ENCODE data around the gene VSTM2B. TPM values are rescaled to one million over a fixed set of nuclear protein-coding genes. Genes with fewer than 3 reads are reported as not detected.

The VSTM2B gene
- total RNA-seq, 1 experiment from 2014 or later: not detected

DNA sequence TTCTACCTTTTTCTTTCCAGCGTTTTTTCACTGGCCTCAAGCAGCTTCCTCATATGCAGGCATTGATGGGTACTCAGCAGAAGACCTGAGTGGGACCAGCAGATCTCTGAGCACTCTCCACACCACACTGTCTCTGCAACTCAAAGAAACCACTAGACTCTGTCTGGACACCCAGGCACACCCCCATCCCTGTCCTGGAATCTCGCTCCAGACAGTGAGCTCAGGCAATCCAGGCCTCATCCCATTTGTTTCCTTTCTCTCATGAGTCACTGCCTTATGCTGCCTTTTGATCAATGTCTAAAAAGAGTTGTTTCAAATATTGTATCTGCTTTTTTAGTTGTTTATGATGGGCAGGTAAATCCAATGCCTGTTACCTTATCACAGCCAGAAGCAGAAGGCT is 60.6 kb downstream of the VSTM2B start:
- Histone ChIP-seq H3K27ac (ENCODE audit: low read depth, low read length, poor library complexity, severe bottlenecking) (no peak overlapping the region), H3K9me3 (ENCODE audit: low read depth, low read length, poor library complexity, severe bottlenecking) (no peaks in the 10 kb centered on the region), H3K36me3 (ENCODE audit: insufficient read depth, low read length, poor library complexity, severe bottlenecking) (no peaks in the 10 kb centered on the region), H3K4me3 (ENCODE audit: low read depth, low read length, poor library complexity, severe bottlenecking) (no peak overlapping the region), H3K4me1 (ENCODE audit: insufficient read depth, low read length, poor library complexity, severe bottlenecking) (no peaks in the 10 kb centered on the region), H3K27me3 (replicated peaks; ENCODE audit: insufficient read depth, low read depth, low read length, poor library complexity) (peaks cover 16% of the 10 kb centered on the region)
- ChIA-PET CTCF (no interaction called here), POLR2A (ENCODE audit: low non-redundant PET) (no interaction called here)
- TF ChIP-seq, protein P1, sequence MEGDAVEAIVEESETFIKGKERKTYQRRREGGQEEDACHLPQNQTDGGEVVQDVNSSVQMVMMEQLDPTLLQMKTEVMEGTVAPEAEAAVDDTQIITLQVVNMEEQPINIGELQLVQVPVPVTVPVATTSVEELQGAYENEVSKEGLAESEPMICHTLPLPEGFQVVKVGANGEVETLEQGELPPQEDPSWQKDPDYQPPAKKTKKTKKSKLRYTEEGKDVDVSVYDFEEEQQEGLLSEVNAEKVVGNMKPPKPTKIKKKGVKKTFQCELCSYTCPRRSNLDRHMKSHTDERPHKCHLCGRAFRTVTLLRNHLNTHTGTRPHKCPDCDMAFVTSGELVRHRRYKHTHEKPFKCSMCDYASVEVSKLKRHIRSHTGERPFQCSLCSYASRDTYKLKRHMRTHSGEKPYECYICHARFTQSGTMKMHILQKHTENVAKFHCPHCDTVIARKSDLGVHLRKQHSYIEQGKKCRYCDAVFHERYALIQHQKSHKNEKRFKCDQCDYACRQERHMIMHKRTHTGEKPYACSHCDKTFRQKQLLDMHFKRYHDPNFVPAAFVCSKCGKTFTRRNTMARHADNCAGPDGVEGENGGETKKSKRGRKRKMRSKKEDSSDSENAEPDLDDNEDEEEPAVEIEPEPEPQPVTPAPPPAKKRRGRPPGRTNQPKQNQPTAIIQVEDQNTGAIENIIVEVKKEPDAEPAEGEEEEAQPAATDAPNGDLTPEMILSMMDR (conservative IDR thresholded peaks at IDR 0.05; ENCODE audit: low read depth, low read length): no peak
- no peak for TF ChIP-seq EZH2 (IDR thresholded peaks at IDR 0.05; ENCODE audit: borderline replicate concordance, low read depth, low read length, poor library complexity, severe bottlenecking)
- intact Hi-C loops (cut with micrococcal nuclease; ENCODE audit: unreplicated experiment): no loop called here
- no peak for DNase-seq (ENCODE audit: low spot score)
- BruUV-seq (replicated peaks): no TSS peak

DNA sequence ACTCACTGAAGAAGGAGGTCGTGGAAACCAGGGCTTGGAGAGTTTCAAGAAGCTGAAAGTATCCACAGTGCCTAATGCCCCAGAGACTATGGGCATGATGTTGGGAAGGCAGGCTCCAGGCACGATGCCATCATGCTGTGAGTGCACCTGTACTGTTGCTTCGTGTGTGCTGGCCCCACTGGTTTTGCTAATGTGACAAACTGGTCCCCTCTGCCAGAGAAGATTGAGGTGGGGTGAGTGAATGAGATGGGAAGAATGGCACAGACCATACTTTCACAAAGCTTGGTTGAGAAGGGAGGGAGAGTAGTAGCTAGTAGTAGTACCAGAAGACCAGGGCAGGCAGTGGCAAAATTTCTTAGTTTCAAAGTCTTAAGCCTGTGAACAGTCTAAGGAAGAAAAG is 61.3 kb downstream of the VSTM2B start:
- no peaks in the 10 kb centered on the region for H3K9me3 ChIP-seq (ENCODE audit: low read depth, low read length, poor library complexity, severe bottlenecking)
- CTCF ChIA-PET: no interaction called here
- TF ChIP-seq, protein P1 (conservative IDR thresholded peaks at IDR 0.05; ENCODE audit: low read depth, low read length): no peak
- no peak for TF ChIP-seq EZH2 (IDR thresholded peaks at IDR 0.05; ENCODE audit: borderline replicate concordance, low read depth, low read length, poor library complexity, severe bottlenecking)
- H3K36me3 ChIP-seq (ENCODE audit: insufficient read depth, low read length, poor library complexity, severe bottlenecking): no peaks in the 10 kb centered on the region
- intact Hi-C loops (cut with micrococcal nuclease; ENCODE audit: unreplicated experiment): no loop called here
- H3K27me3 ChIP-seq (replicated peaks; ENCODE audit: insufficient read depth, low read depth, low read length, poor library complexity): peaks cover 23% of the 10 kb centered on the region
- no peak overlapping the region for H3K4me3 ChIP-seq (ENCODE audit: low read depth, low read length, poor library complexity, severe bottlenecking)
- H3K4me1 ChIP-seq (ENCODE audit: insufficient read depth, low read length, poor library complexity, severe bottlenecking): no peaks in the 10 kb centered on the region
- no peak overlapping the region for H3K27ac ChIP-seq (ENCODE audit: low read depth, low read length, poor library complexity, severe bottlenecking)
- no peak for DNase-seq (ENCODE audit: low spot score)
- POLR2A ChIA-PET (ENCODE audit: low non-redundant PET): no interaction called here
- BruUV-seq (replicated peaks): no TSS peak

DNA sequence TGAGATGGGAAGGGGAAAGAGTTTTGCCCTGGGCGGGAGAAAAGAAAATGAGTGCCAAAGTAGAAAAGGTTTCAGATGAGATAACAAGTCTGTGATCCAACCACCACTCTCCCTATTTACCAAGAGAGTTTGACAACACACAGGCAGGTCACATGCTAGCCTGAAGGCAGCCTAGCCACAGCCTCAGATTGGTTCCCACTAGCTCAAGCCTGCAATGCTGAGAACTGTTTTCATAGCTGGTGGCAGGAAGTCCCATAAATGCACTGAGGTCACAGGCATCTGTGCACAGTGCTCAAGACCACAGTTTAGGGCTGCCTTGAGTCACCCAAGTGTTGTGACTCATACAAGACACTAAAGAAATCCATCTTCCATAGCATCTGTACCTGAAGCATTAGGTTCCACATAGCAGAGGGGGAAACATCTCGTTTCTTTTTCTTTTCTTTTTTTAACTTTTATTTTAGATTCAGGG is 61.8 kb downstream of the VSTM2B start:
- no peak for TF ChIP-seq EZH2 (IDR thresholded peaks at IDR 0.05; ENCODE audit: borderline replicate concordance, low read depth, low read length, poor library complexity, severe bottlenecking)
- TF ChIP-seq, protein P1 (conservative IDR thresholded peaks at IDR 0.05; ENCODE audit: low read depth, low read length): no peak
- intact Hi-C loops (cut with micrococcal nuclease; ENCODE audit: unreplicated experiment): no loop called here
- H3K9me3 ChIP-seq (ENCODE audit: low read depth, low read length, poor library complexity, severe bottlenecking): no peaks in the 10 kb centered on the region
- no peaks in the 10 kb centered on the region for H3K36me3 ChIP-seq (ENCODE audit: insufficient read depth, low read length, poor library complexity, severe bottlenecking)
- ChIA-PET POLR2A (ENCODE audit: low non-redundant PET) (no interaction called here), CTCF (no interaction called here)
- H3K27me3 ChIP-seq (replicated peaks; ENCODE audit: insufficient read depth, low read depth, low read length, poor library complexity): peaks cover 28% of the 10 kb centered on the region
- no peak overlapping the region for H3K4me3 ChIP-seq (ENCODE audit: low read depth, low read length, poor library complexity, severe bottlenecking)
- no TSS peak for BruUV-seq (replicated peaks)
- H3K27ac ChIP-seq (ENCODE audit: low read depth, low read length, poor library complexity, severe bottlenecking): no peak overlapping the region
- no peak for DNase-seq (ENCODE audit: low spot score)
- H3K4me1 ChIP-seq (ENCODE audit: insufficient read depth, low read length, poor library complexity, severe bottlenecking): no peaks in the 10 kb centered on the region
